H1 (cell line): ENCODE measurements around the gene LRRIQ3. TPM values are rescaled to one million over a fixed set of nuclear protein-coding genes. Genes with fewer than 3 reads are reported as not detected.

Experiments
- CTCF ChIA-PET: fragments of 300-600 bp; sonication (Branson Sonifier 250); formaldehyde crosslinking; loops from one replicate; lab custom pipeline; 2021; ENCODE audit not compliant: partially characterized antibody; lab: Charles Lee
- POLR2A ChIA-PET: fragments of 300-600 bp; sonication (Branson Sonifier 250); formaldehyde crosslinking; loops from one replicate; lab custom pipeline; 2021; ENCODE audit warnings: inconsistent platforms; ENCODE audit not compliant: partially characterized antibody; lab: Charles Lee
- DNase-seq, 2 experiments: peaks; one replicate each; pipeline versions ENCODE4 v3.0.0 to v3.0.0-alpha.2; 2010 to 2022; ENCODE audit warnings: low spot score in 2 of 2, low read depth in 1 of 2, mixed read lengths in 1 of 2
- FAIRE-seq: peaks from 2 replicates; lab custom pipeline; 2011; peaks lifted over from hg19 to GRCh38; lab: Jason Lieb, UNC
- H2AFZ ChIP-seq: 2 replicates; pipeline ENCODE4 v1.8.1; 2012; ENCODE audit warnings: low read length, inconsistent platforms
- H2AK5ac ChIP-seq: 2 replicates; pipeline ENCODE4 v1.6.1; 2013; ENCODE audit warnings: low read depth, low read length
- H2BK120ac ChIP-seq: replicated peaks from 2 replicates; pipeline ENCODE3; 2013; ENCODE audit warnings: low read depth, low read length, inconsistent platforms
- H2BK12ac ChIP-seq: 2 replicates; pipeline ENCODE4 v1.6.1; 2013; ENCODE audit warnings: low read depth, low read length
- H2BK15ac ChIP-seq: 2 replicates; pipeline ENCODE4 v1.6.1; 2013; ENCODE audit warnings: low read length
- H2BK20ac ChIP-seq: 2 replicates; pipeline ENCODE4 v1.6.1; 2013; ENCODE audit warnings: low read length
- H2BK5ac ChIP-seq: 2 replicates; pipeline ENCODE4 v1.6.1; 2013; ENCODE audit warnings: low read depth, low read length
- H3K14ac ChIP-seq: 2 replicates; pipeline ENCODE4 v1.6.1; 2013; ENCODE audit warnings: inconsistent platforms; ENCODE audit not compliant: insufficient read length
- H3K18ac ChIP-seq: 2 replicates; pipeline ENCODE4 v1.6.1; 2013; ENCODE audit warnings: low read length; ENCODE audit errors: extremely low read depth
- H3K23ac ChIP-seq: 2 replicates; pipeline ENCODE4 v1.6.1; 2013; ENCODE audit warnings: inconsistent platforms; ENCODE audit not compliant: insufficient read length
- H3K23me2 ChIP-seq: 2 replicates; pipeline ENCODE4 v1.6.1; 2013; ENCODE audit warnings: low read depth, low read length
- H3K27ac ChIP-seq: 2 replicates; pipeline ENCODE4 v1.6.1; 2011; ENCODE audit warnings: low read depth, low read length, inconsistent platforms
- H3K27me3 ChIP-seq, 4 experiments: replicated peaks in 1 of 4; 1 replicate in 1 of 4; 2 replicates in 3 of 4; pipeline versions ENCODE4 v1.6.1 to v1.8.1; 2011 to 2013; ENCODE audit warnings: low read length in 3 of 4, mild to moderate bottlenecking in 3 of 4, inconsistent platforms in 2 of 4, mixed read lengths in 2 of 4, moderate library complexity in 1 of 4; ENCODE audit not compliant: control insufficient read depth in 3 of 4, insufficient read depth in 3 of 4; ENCODE audit errors: extremely low read depth in 1 of 4
- H3K36me3 ChIP-seq, 4 experiments: 2 replicates each; pipeline versions ENCODE4 v1.6.1 to v1.8.1; 2011 to 2013; ENCODE audit warnings: mild to moderate bottlenecking in 4 of 4, low read length in 3 of 4, moderate library complexity in 2 of 4, control low read depth in 1 of 4, inconsistent platforms in 1 of 4; ENCODE audit not compliant: insufficient read depth in 4 of 4, control insufficient read depth in 2 of 4
- H3K4ac ChIP-seq: replicated peaks from 2 replicates; pipeline ENCODE3; 2013; ENCODE audit warnings: low read length, low read depth, mixed read lengths, inconsistent platforms; ENCODE audit not compliant: insufficient read length
- H3K4me1 ChIP-seq, 4 experiments: replicated peaks in 1 of 4; 1 replicate in 1 of 4; 2 replicates in 3 of 4; pipeline versions ENCODE4 v1.6.1 to v1.8.1; 2011 to 2013; ENCODE audit warnings: low read length in 3 of 4, inconsistent platforms in 2 of 4, mixed read lengths in 1 of 4; ENCODE audit not compliant: insufficient read depth in 4 of 4, control insufficient read depth in 3 of 4
- H3K4me2 ChIP-seq, 2 experiments: 2 replicates each; pipeline versions ENCODE4 v1.6.1 to v1.8.1; 2011 to 2013; ENCODE audit warnings: low read depth in 2 of 2, low read length in 2 of 2, control low read depth in 1 of 2, inconsistent platforms in 1 of 2, mild to moderate bottlenecking in 1 of 2; ENCODE audit not compliant: insufficient read depth in 1 of 2
- H3K4me3 ChIP-seq, 4 experiments: fragments of 200-600, 300-600 bp in 1 of 4; sonication (generic), shearing (Covaris generic), sonication (Bioruptor Twin) in 1 of 4; 2 replicates each; pipeline versions ENCODE4 v1.5.1 to v1.8.1; 2011 to 2016; ENCODE audit warnings: low read length in 4 of 4, low read depth in 3 of 4, control low read depth in 2 of 4, inconsistent platforms in 2 of 4, mild to moderate bottlenecking in 2 of 4, mixed read lengths in 1 of 4, moderate library complexity in 1 of 4; ENCODE audit not compliant: insufficient read depth in 2 of 4; ENCODE audit errors: extremely low read depth in 1 of 4
- H3K56ac ChIP-seq: replicated peaks from 2 replicates; pipeline ENCODE3; 2013; ENCODE audit warnings: low read depth, mild to moderate bottlenecking, mixed read lengths, low read length, inconsistent platforms; ENCODE audit not compliant: insufficient read length
- H3K79me1 ChIP-seq: 2 replicates; pipeline ENCODE4 v1.6.1; 2013; ENCODE audit warnings: low read depth, low read length, control low read depth
- H3K79me2 ChIP-seq, 2 experiments: 2 replicates each; pipeline versions ENCODE4 v1.6.1 to v1.8.1; 2012 to 2013; ENCODE audit warnings: low read length in 2 of 2, mild to moderate bottlenecking in 2 of 2, inconsistent platforms in 1 of 2; ENCODE audit not compliant: insufficient read depth in 2 of 2, control insufficient read depth in 1 of 2
- H3K9ac ChIP-seq, 4 experiments: replicated peaks in 1 of 4; 1 replicate in 1 of 4; 2 replicates in 3 of 4; pipeline versions ENCODE4 v1.6.1 to v1.8.1; 2011 to 2013; ENCODE audit warnings: low read depth in 3 of 4, low read length in 3 of 4, control low read depth in 2 of 4, mild to moderate bottlenecking in 2 of 4, moderate library complexity in 2 of 4, inconsistent platforms in 1 of 4; ENCODE audit errors: extremely low read depth in 1 of 4
- H3K9me3 ChIP-seq, 2 experiments: 2 replicates each; pipeline versions ENCODE4 v1.6.1 to v1.8.1; 2012 to 2013; ENCODE audit warnings: mild to moderate bottlenecking in 2 of 2, moderate library complexity in 2 of 2, control low read depth in 1 of 2, inconsistent platforms in 1 of 2, low read depth in 1 of 2, low read length in 1 of 2, mixed read lengths in 1 of 2; ENCODE audit not compliant: insufficient read depth in 2 of 2
- H4K20me1 ChIP-seq, 2 experiments: replicated peaks in 1 of 2; 2 replicates each; pipeline versions ENCODE3 to v1.8.1; 2011 to 2013; ENCODE audit warnings: inconsistent platforms in 2 of 2, low read length in 2 of 2, mild to moderate bottlenecking in 1 of 2; ENCODE audit not compliant: insufficient read depth in 2 of 2, control insufficient read depth in 1 of 2
- H4K5ac ChIP-seq: 2 replicates; pipeline ENCODE4 v1.6.1; 2013; ENCODE audit warnings: low read length, low read depth, mixed read lengths, inconsistent platforms; ENCODE audit not compliant: insufficient read length
- H4K8ac ChIP-seq: 2 replicates; pipeline ENCODE4 v1.8.0; 2013; ENCODE audit warnings: mild to moderate bottlenecking, moderate library complexity, low read length, inconsistent platforms; ENCODE audit not compliant: insufficient read depth; ENCODE audit errors: extremely low read depth
- H4K91ac ChIP-seq: replicated peaks from 2 replicates; pipeline ENCODE3; 2013; ENCODE audit warnings: low read length, mixed read lengths, inconsistent platforms; ENCODE audit not compliant: insufficient read length
- WGBS, 2 experiments: shearing (Covaris generic) in 1 of 2; methylation state at CpG; one replicate each; pipeline versions ENCODE4 v1.1.6 to v1.1.7; 2013 to 2015; ENCODE audit warnings: low lambda C conversion rate in 2 of 2, mixed read lengths in 2 of 2, inconsistent platforms in 1 of 2, low coverage in 1 of 2, missing lambda C conversion rate in 1 of 2; ENCODE audit not compliant: insufficient replicate concordance in 2 of 2, insufficient coverage in 1 of 2, insufficient read length in 1 of 2; ENCODE audit errors: extremely low coverage in 1 of 2, missing lambda C conversion rate in 1 of 2; 5-methylcytosine and 5-hydroxymethylcytosine counted together
- long read RNA-seq, 2 experiments: library from RNA in 1 of 2; library from capped mRNA in 1 of 2; stranded (forward); transcript quantifications; one replicate each; pipeline ENCODE4 v2.0.0, GENCODE V29; 2021; ENCODE audit warnings: inconsistent platforms in 1 of 2
- polyA minus RNA-seq, 3 experiments: library from RNA; depleted of rRNA, polyadenylated mRNA; stranded (reverse); fragments of >200 nt; gene quantifications; 1 replicate in 2 of 3; 2 replicates in 1 of 3; pipeline ENCODE4 v1.2.3, GENCODE V29; 2011
- polyA plus RNA-seq, 7 experiments: library from polyadenylated mRNA; depleted of rRNA in 3 of 7; stranded (reverse) in 5 of 7; unstranded in 2 of 7; fragments of >200 nt in 5 of 7; fragments of 200-250 nt in 2 of 7; gene quantifications; 1 replicate in 5 of 7; 2 replicates in 1 of 7; 4 replicates in 1 of 7; pipeline versions ENCODE4 v1.2.1 to v1.2.3, GENCODE V29; 2011 to 2013; ENCODE audit warnings: missing spikeins in 2 of 7, mixed read lengths in 2 of 7
- total RNA-seq: library from RNA; stranded (reverse); fragmentation: NEBNext Ultra II Directional; extraction: Animal tissue kit (Norgen Biotek cat#: 25700); gene quantifications from 2 replicates; pipeline ENCODE4 v1.2.1, GENCODE V29; 2021

The LRRIQ3 gene
- total RNA-seq: 0.19 and 0.65 TPM in 2 replicates
- 0.08 and 0.09 TPM in 2 replicates for polyA plus RNA-seq (2011; rRNA removed)
- polyA plus RNA-seq (2011; cell fraction: cytosol; rRNA removed): 0.26 TPM
- polyA plus RNA-seq (2011; cell fraction: nucleus; rRNA removed): 0.06 TPM
- 0.17 to 0.60 TPM (median 0.41 TPM) in 3 of 4 replicates, not detected in the other for polyA plus RNA-seq (2012, experiment 1 of 2)
- 0.20 TPM for polyA plus RNA-seq (2012, experiment 2 of 2)
- 0.36 TPM for polyA plus RNA-seq (2013, experiment 1 of 2)
- polyA plus RNA-seq (2013, experiment 2 of 2): 0.50 TPM
- polyA minus RNA-seq (2011; rRNA and poly(A)+ RNA removed): 0.32 TPM in 1 of 2 replicates, not detected in the other
- not detected for polyA minus RNA-seq (2011; cell fraction: cytosol; rRNA and poly(A)+ RNA removed)
- 1.9 TPM for polyA minus RNA-seq (2011; cell fraction: nucleus; rRNA and poly(A)+ RNA removed)
- long read RNA-seq, experiment 1: 0 reads
- long read RNA-seq, experiment 2, partial matches to known transcripts: 1 of 1 reads
- long read RNA-seq, experiment 2, other reads (novel, unspliced or antisense): 0 of 1 reads

DNA sequence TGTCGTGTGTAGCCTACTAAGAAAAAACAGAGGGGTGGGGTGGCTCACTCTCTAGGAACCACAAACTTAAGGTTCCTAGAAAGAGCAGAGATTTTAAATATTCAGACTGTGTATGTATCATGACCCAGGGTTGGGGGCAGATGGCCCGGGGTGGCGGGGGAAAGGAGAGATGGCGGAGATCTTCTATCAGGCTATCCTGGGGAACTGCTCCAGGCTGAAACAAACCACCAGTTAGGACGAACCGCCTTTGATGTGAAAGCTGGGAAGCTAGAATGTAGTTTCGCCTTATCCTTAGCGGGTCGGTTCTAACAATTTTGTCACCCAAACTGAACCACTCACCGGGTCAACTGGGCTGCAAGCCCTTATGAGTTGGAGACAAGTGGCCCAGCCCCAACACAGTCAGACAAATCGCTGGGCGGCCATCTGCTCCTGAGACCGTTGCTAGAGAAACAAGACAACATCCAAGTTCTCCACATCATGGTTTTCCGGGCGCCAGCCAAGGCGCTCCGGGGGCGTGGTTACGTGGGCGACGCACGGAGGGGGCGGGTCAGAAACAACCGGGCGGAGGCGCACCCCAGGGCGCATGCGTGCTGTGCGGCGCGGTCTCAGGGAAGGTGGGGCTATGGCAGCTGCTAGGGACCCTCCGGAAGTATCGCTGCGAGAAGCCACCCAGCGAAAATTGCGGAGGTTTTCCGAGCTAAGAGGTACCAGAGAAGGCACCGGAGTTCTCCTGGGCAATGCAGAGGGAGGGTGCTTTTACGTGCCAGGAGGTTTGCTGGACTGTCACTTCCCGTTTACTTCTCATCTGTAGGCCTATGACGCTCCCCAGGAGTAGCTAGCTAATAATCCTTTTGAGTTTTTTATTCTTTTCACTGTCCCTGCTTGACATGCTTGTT, at the start of gene LRRIQ3, which contains the start of gene FPGT:
Gene LRRIQ3, minus strand, starts transcription at position 520 of the 896 bp plus-strand sequence. CDS start 14,492 bp downstream, outside the sequence.
Gene FPGT, plus strand, starts transcription at position 586 of the 896 bp plus-strand sequence. Its CDS starts 37 bp downstream, at position 623.
- Histone ChIP-seq H3K27ac (0 out of 2 replicates have a peak within 1 kb of the TSS, but pooled peaks have one; percentile 48), H3K56ac (no peak within 1 kb of the TSS), H3K14ac (no peak within 1 kb of the TSS), H4K8ac (peak within 1 kb of the TSS; percentile 90; the same call in 1 of the 2 replicates), H2AK5ac (no peak within 1 kb of the TSS), H3K23me2 (peaks cover 3% of the 10 kb centered on the region; the same call in 1 of the 2 replicates), H3K36me3 (no peaks in the 10 kb centered on the region), H2BK12ac (no peak within 1 kb of the TSS), H4K20me1 (no peaks in the 10 kb centered on the region), H2BK15ac (no peak within 1 kb of the TSS), H4K91ac (no peak within 1 kb of the TSS), H3K27me3 (no peaks in the 10 kb centered on the region), H2BK120ac (no peak within 1 kb of the TSS), H3K4ac (no peak within 1 kb of the TSS), H3K9me3 (no peaks in the 10 kb centered on the region), H3K23ac (no peak within 1 kb of the TSS), H3K79me1 (no peaks in the 10 kb centered on the region), H3K18ac (peak within 1 kb of the TSS; percentile 56), H3K4me3 (peak within 1 kb of the TSS; percentile 56 to 75 (median 64)), H3K4me1 (no peaks in the 10 kb centered on the region), H3K9ac (peak within 1 kb of the TSS in 3 of 4 experiments; percentile 31 to 48 (median 45); a peak in 4 of 7 replicates), H2BK20ac (no peak within 1 kb of the TSS), H2BK5ac (no peak within 1 kb of the TSS), H4K5ac (no peak within 1 kb of the TSS), H2AFZ (peak within 1 kb of the TSS; percentile 99), H3K79me2 (no peaks in the 10 kb centered on the region), H3K4me2 (peak within 1 kb of the TSS; percentile 65 to 75)
- ChIA-PET CTCF (interaction anchor here (0.6 to 1.2 kb wide), 3 partner anchors 106 to 537 kb away, joined by 3 read pairs; no protein-coding TSS in a partner anchor), POLR2A (no interaction called here)
- FAIRE-seq: peak; percentile 63
- peak; percentile 87 to 98 for DNase-seq
- 20% methylated on average over 41 of the region's 41 CpGs; no CpG with 5 or more reads in 1 of the 2 experiments for WGBS, 2 experiments
